Thyroid gland (tissue), 4 donors: ENCODE results near the gene PTGES. TPM values are rescaled to one million over a fixed set of nuclear protein-coding genes. Genes with fewer than 3 reads are reported as not detected.

Source experiments
- DNase-seq, 2 donors: peaks; one replicate each; pipeline ENCODE4 v3.0.0-alpha.2; 2019
- H3K27ac ChIP-seq, 3 donors: fragments of 200-600 bp; sonication (generic); 1 replicate in 2 of 3; 2 replicates in 1 of 3; pipeline ENCODE4 v1.5.1; 2016 to 2019; ENCODE audit warnings: mild to moderate bottlenecking in 1 of 3, moderate library complexity in 1 of 3
- H3K27me3 ChIP-seq: fragments of 200-600 bp; sonication (generic); one replicate; pipeline ENCODE4 v1.5.1; 2019
- H3K36me3 ChIP-seq, 2 donors: fragments of 200-600 bp; sonication (generic); one replicate each; pipeline ENCODE4 v1.5.1; 2016 to 2019
- H3K4me1 ChIP-seq, 2 donors: fragments of 200-600 bp; sonication (generic); one replicate each; pipeline ENCODE4 v1.5.1; 2017 to 2019
- H3K4me3 ChIP-seq, 3 donors: fragments of 200-600 bp; sonication (generic); replicated peaks in 1 of 3; 1 replicate in 2 of 3; 2 replicates in 1 of 3; pipeline ENCODE4 v1.5.1; 2016; ENCODE audit warnings: mild to moderate bottlenecking in 1 of 3
- H3K9me3 ChIP-seq: fragments of 200-600 bp; sonication (generic); one replicate; pipeline ENCODE4 v1.5.1; 2017
- POLR2A ChIP-seq, 2 donors: fragments of 450-650 bp; IDR thresholded peaks; one replicate each; pipeline ENCODE4 v1.6.1; 2017; ENCODE audit warnings: antibody characterized with exemption in 2 of 2, mild to moderate bottlenecking in 2 of 2, moderate library complexity in 1 of 2
- WGBS, 2 donors: methylation state at CpG; one replicate each; pipeline ENCODE4 v1.1.5; 2017; 5-methylcytosine and 5-hydroxymethylcytosine counted together
- intact Hi-C: fragments of 100-400 bp; cut with DNase I; formaldehyde crosslinking; loops from one replicate; pipeline ENCODE4 v1.15.1; 2023
- total RNA-seq, 4 donors: library from RNA; depleted of rRNA; stranded (reverse); fragments of >200 nt; gene quantifications; one replicate each; pipeline ENCODE4 v1.2.3, GENCODE V29; 2016
- TF ChIP-seq, protein P1 (sequence below), 6 experiments: fragments of 200-600 bp in 3 of 6; fragments of 450-650 bp in 3 of 6; sonication (generic) in 3 of 6; IDR thresholded peaks; one replicate each; pipeline ENCODE4 v1.5.1; 2016 to 2019; ENCODE audit warnings: antibody characterized with exemption in 6 of 6, mild to moderate bottlenecking in 2 of 6, inconsistent platforms in 1 of 6, moderate library complexity in 1 of 6

PTGES gene
- total RNA-seq, 4 donors from 2014 or later: 0.29 to 5.3 (median 2.3) TPM

DNA sequence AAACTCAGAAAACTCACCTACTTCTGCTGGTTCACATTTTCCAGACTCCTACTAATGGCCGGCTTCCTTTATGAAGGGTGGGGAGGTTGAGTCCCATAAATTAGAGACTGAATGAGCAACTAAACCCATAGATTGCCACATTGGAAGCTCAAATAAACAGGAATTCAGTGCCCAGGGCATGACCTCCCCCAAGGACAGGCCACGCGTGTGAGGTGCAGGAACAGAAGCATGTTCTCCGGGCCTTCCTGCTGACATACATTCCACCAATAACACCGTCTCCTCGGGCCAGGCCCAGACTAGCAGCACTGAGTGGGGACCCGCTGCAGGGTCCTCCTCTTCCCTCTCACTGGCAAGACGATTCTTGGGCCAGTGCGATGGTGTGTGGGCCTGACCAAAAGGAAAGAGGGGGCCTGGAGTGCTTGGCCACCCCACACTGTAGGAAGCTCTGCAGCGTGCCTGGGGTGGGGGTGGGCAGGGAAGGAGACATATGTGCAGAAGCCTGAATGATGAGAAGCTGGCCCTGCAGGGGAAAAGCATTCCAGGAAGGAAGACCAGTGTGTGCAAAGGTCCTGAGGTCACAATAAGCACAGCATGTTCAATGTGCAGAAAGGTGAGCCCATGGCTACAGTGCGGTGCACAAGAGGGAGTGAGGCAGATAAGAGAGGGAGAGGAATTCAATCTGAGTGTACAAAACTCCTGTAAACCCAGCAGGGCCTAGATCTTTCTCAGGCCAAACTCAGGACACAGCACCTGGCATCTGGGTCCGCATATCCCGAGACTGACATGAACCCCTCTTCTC is 12.0 kb downstream of the PTGES start:
- TF ChIP-seq POLR2A (IDR thresholded peaks at IDR 0.05): no peak
- TF ChIP-seq, protein P1, sequence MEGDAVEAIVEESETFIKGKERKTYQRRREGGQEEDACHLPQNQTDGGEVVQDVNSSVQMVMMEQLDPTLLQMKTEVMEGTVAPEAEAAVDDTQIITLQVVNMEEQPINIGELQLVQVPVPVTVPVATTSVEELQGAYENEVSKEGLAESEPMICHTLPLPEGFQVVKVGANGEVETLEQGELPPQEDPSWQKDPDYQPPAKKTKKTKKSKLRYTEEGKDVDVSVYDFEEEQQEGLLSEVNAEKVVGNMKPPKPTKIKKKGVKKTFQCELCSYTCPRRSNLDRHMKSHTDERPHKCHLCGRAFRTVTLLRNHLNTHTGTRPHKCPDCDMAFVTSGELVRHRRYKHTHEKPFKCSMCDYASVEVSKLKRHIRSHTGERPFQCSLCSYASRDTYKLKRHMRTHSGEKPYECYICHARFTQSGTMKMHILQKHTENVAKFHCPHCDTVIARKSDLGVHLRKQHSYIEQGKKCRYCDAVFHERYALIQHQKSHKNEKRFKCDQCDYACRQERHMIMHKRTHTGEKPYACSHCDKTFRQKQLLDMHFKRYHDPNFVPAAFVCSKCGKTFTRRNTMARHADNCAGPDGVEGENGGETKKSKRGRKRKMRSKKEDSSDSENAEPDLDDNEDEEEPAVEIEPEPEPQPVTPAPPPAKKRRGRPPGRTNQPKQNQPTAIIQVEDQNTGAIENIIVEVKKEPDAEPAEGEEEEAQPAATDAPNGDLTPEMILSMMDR (IDR thresholded peaks at IDR 0.05): no peak
- no peaks in the 10 kb centered on the region for H3K9me3 ChIP-seq
- DNase-seq: no peak
- H3K27ac ChIP-seq: no peak overlapping the region
- H3K4me3 ChIP-seq: no peak overlapping the region
- intact Hi-C loops: no loop called here
- no peaks in the 10 kb centered on the region for H3K27me3 ChIP-seq
- peaks cover 0 to 4% of the 10 kb centered on the region in 2 donors for H3K4me1 ChIP-seq
- no peaks in the 10 kb centered on the region for H3K36me3 ChIP-seq
- WGBS, 2 donors: 94 to 95% methylated on average over 13 of the region's 13 CpGs

DNA sequence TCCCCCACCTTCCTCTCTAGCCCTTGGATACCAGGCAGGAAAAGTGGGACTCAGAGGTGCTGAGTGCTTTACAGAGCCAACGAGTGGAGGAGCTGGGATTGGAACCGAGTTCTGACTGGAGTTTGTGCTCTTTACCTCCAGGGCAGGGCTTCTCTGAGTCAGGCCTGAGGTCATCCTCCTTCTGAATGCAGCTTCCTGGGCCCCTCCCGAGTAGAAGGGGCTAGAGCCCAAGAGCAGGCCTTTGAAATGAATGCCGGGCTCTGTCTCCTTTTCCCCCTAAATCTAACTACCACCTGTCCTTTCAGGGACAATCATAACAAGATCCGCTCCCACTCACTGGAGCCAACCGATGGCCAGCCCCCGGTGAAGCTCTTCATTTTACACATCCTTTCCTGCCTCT is 12.7 kb downstream of the PTGES start:
- 70 to 79% methylated on average over 5 to 7 of the region's 7 CpGs for WGBS, 2 donors
- peaks cover 0 to 4% of the 10 kb centered on the region in 2 donors for H3K4me1 ChIP-seq
- H3K27me3 ChIP-seq: no peaks in the 10 kb centered on the region
- H3K9me3 ChIP-seq: no peaks in the 10 kb centered on the region
- H3K4me3 ChIP-seq: no peak overlapping the region
- intact Hi-C loops: no loop called here
- no peaks in the 10 kb centered on the region for H3K36me3 ChIP-seq
- DNase-seq: no peak
- no peak for TF ChIP-seq POLR2A (IDR thresholded peaks at IDR 0.05)
- TF ChIP-seq, protein P1 (IDR thresholded peaks at IDR 0.05): no peak
- H3K27ac ChIP-seq: no peak overlapping the region

DNA sequence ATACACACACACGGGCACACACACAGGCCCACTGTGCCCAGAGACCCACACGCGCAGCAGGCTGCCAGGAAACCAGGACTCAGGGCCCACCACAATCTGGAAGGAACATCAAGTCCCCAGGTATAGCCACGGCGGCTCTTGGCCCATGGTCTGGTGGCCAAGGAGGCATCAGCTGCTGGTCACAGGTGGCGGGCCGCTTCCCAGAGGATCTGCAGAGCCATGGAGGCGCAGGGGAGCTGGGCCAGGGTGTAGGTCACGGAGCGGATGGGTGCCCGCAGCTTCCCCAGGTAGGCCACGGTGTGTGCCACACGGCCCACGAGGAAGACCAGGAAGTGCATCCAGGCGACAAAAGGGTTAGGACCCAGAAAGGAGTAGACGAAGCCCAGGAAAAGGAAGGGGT is 13.4 kb downstream of the PTGES start:
- intact Hi-C loops: loop anchor here (10.0 kb wide), 1 partner anchor 95 kb away; the partner anchor contains the start of gene ASB6
- 89 to 96% methylated on average over 12 to 13 of the region's 16 CpGs for WGBS, 2 donors

DNA sequence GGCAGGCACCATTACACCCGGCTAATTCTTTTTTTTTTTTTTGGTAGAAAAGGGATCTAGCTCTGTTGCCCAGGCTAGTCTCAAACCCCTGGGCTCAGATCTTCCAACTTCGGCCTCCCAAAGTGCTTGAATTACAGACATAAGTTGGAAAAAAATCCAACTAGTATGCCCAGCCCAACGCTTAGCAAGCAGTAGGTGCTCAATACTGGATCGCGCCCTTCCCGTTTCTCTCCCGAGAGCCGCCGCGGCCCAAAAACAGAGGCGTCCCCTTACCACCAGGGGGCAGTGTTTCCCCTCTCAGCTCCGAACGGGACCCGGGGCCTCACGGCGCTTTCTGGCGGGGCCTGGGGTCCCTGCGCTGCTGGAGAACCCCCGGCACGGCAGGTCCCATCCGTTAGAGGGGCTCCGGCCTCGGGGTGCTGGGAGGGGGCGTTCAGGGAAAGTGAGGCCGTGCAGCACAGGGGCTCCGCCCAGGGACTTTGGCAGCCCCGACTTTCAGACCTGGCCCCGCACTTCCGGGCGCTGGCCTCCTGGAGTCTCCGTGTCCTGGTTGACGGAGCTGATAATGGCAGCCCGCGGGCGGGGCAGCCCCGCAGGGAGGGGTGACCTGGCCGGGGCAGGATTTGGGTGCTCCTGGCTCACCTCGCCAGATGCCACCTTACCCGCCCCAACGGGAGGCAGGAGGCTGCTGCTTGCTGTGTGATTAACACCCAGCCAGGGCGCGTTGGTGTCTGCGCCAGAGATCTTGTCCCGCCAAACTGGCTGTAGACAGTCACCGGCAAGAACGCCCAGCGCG is 15.2 kb downstream of the PTGES start:
- intact Hi-C loops: loop anchor here (2.0 to 10.0 kb wide), 2 partner anchors 45 to 93 kb away; partner anchors contain the start of gene ASB6
- H3K4me1 ChIP-seq: peaks cover 0 to 4% of the 10 kb centered on the region in 2 donors

More for the DNA sequence above, 13.4 kb downstream of the PTGES start:
- no peaks in the 10 kb centered on the region for H3K36me3 ChIP-seq
- peaks cover 0 to 4% of the 10 kb centered on the region in 2 donors for H3K4me1 ChIP-seq
- TF ChIP-seq, protein P1 (IDR thresholded peaks at IDR 0.05): no peak
- no peak for TF ChIP-seq POLR2A (IDR thresholded peaks at IDR 0.05)
- no peak overlapping the region for H3K27ac ChIP-seq
- H3K4me3 ChIP-seq: no peak overlapping the region
- no peaks in the 10 kb centered on the region for H3K9me3 ChIP-seq
- H3K27me3 ChIP-seq: no peaks in the 10 kb centered on the region
- no peak for DNase-seq

More for the DNA sequence above, 15.2 kb downstream of the PTGES start:
- H3K4me3 ChIP-seq: peak overlapping the region in 2 of 3 donors; percentile 34 to 38
- no peaks in the 10 kb centered on the region for H3K27me3 ChIP-seq
- peak in 1 of 2 donors; percentile 5 for TF ChIP-seq POLR2A (IDR thresholded peaks at IDR 0.05)
- TF ChIP-seq, protein P1 (IDR thresholded peaks at IDR 0.05): peak; percentile 91 to 98 (median 93)
- peak; percentile 80 to 85 for DNase-seq
- H3K36me3 ChIP-seq: no peaks in the 10 kb centered on the region
- peak overlapping the region in 2 of 3 donors; percentile 69 to 77 for H3K27ac ChIP-seq
- H3K9me3 ChIP-seq: no peaks in the 10 kb centered on the region
- WGBS, 2 donors: 9 to 13% methylated on average over 19 to 22 of the region's 48 CpGs
